WTC11 (cell line): ENCODE measurements around the gene MSX1. TPM values are rescaled to one million over a fixed set of nuclear protein-coding genes. Genes with fewer than 3 reads are reported as not detected.

Experiments used
- ATAC-seq: fragments of 200-7000 bp; cut with Tn5 transposase; 2 replicates; pipeline ENCODE4 v1.10.0; 2021; ENCODE audit warnings: mild to moderate bottlenecking, moderate library complexity
- CTCF ChIA-PET: fragments of 300-600 bp; sonication (Branson Sonifier 250); formaldehyde crosslinking; loops from one replicate; lab custom pipeline; 2021; ENCODE audit warnings: antibody characterized with exemption; lab: Charles Lee
- POLR2A ChIA-PET: fragments of 350-600 bp; sonication (Branson Sonifier 250); formaldehyde crosslinking; loops from one replicate; lab custom pipeline; 2021; ENCODE audit warnings: antibody characterized with exemption; lab: Charles Lee
- DNase-seq: peaks from one replicate; pipeline ENCODE4 v3.0.0; 2021; ENCODE audit warnings: low spot score
- H3K27ac Mint-ChIP-seq: 2 replicates; pipeline ENCODE4 v1.8.0; 2021; ENCODE audit warnings: mixed read lengths
- H3K27me3 Mint-ChIP-seq: 2 replicates; pipeline ENCODE4 v1.8.0; 2021; ENCODE audit warnings: low read depth, mild to moderate bottlenecking, moderate library complexity, mixed read lengths
- H3K36me3 Mint-ChIP-seq: 2 replicates; pipeline ENCODE4 v1.8.0; 2021; ENCODE audit warnings: mixed read lengths
- H3K4me1 Mint-ChIP-seq: 2 replicates; pipeline ENCODE4 v1.8.0; 2022; ENCODE audit warnings: mixed read lengths
- H3K4me3 Mint-ChIP-seq: 2 replicates; pipeline ENCODE4 v1.8.0; 2021; ENCODE audit warnings: mild to moderate bottlenecking, moderate library complexity, mixed read lengths
- H3K9me3 Mint-ChIP-seq: 2 replicates; pipeline ENCODE4 v1.8.0; 2021; ENCODE audit warnings: mixed read lengths
- CREM ChIP-seq: sonication (generic); formaldehyde crosslinking; IDR thresholded peaks from 2 replicates; pipeline ENCODE4 v1.8.1; 2022; ENCODE audit warnings: mild to moderate bottlenecking, missing genetic modification reagents, moderate library complexity
- ERG ChIP-seq: fragments of 250-450 bp; sonication (Bioruptor Pico); IDR thresholded peaks from 2 replicates; pipeline ENCODE4 v1.8.0; 2021; ENCODE audit warnings: mild to moderate bottlenecking
- FOXK1 ChIP-seq: sonication (generic); formaldehyde crosslinking; IDR thresholded peaks from 2 replicates; pipeline ENCODE4 v1.8.0; 2022; ENCODE audit warnings: mild to moderate bottlenecking, moderate library complexity, missing genetic modification reagents
- GABPB1 ChIP-seq: sonication (generic); formaldehyde crosslinking; IDR thresholded peaks from 2 replicates; pipeline ENCODE4 v1.8.1; 2023; ENCODE audit warnings: mild to moderate bottlenecking, missing genetic modification reagents
- GRHL2 ChIP-seq: fragments of 250-450 bp; sonication (Bioruptor Pico); IDR thresholded peaks from 2 replicates; pipeline ENCODE4 v1.8.0; 2022; ENCODE audit warnings: mild to moderate bottlenecking, moderate library complexity; ENCODE audit not compliant: insufficient replicate concordance, severe bottlenecking
- HMGXB4 ChIP-seq: sonication (generic); formaldehyde crosslinking; IDR thresholded peaks from 2 replicates; pipeline ENCODE4 v1.8.1; 2023; ENCODE audit warnings: mild to moderate bottlenecking, moderate library complexity, missing genetic modification reagents
- KAT7 ChIP-seq: sonication (generic); formaldehyde crosslinking; IDR thresholded peaks from 2 replicates; pipeline ENCODE4 v1.8.1; 2023; ENCODE audit warnings: missing genetic modification reagents, mild to moderate bottlenecking, borderline replicate concordance
- NFE2L1 ChIP-seq: sonication (generic); formaldehyde crosslinking; IDR thresholded peaks from 2 replicates; pipeline ENCODE4 v1.8.1; 2023; ENCODE audit warnings: missing genetic modification reagents
- NR1H2 ChIP-seq: sonication (generic); formaldehyde crosslinking; IDR thresholded peaks from 2 replicates; pipeline ENCODE4 v1.9.0; 2021; ENCODE audit warnings: mild to moderate bottlenecking, moderate library complexity, missing genetic modification reagents
- RORB ChIP-seq: fragments of 250-450 bp; sonication (Bioruptor Pico); IDR thresholded peaks from 2 replicates; pipeline ENCODE4 v1.9.0; 2021; ENCODE audit warnings: mild to moderate bottlenecking
- SOX15 ChIP-seq: fragments of 250-450 bp; sonication (Bioruptor Pico); IDR thresholded peaks from 2 replicates; pipeline ENCODE4 v1.9.0; 2021; ENCODE audit warnings: mild to moderate bottlenecking
- USF2 ChIP-seq: sonication (generic); formaldehyde crosslinking; IDR thresholded peaks from 2 replicates; pipeline ENCODE4 v1.8.1; 2023; ENCODE audit warnings: mild to moderate bottlenecking, missing genetic modification reagents, moderate library complexity
- ZMAT4 ChIP-seq: fragments of 250-450 bp; sonication (Bioruptor Pico); IDR thresholded peaks from 2 replicates; pipeline ENCODE4 v1.9.0; 2021; ENCODE audit warnings: mild to moderate bottlenecking
- ZNF263 ChIP-seq: sonication (generic); formaldehyde crosslinking; IDR thresholded peaks from 2 replicates; pipeline ENCODE4 v1.8.1; 2022; ENCODE audit warnings: low read depth, mild to moderate bottlenecking, moderate library complexity, missing genetic modification reagents
- ZNF281 ChIP-seq: sonication (generic); formaldehyde crosslinking; IDR thresholded peaks from 2 replicates; pipeline ENCODE4 v1.8.0; 2023; ENCODE audit warnings: mild to moderate bottlenecking, missing genetic modification reagents
- ZNF423 ChIP-seq: fragments of 250-450 bp; sonication (Bioruptor Pico); IDR thresholded peaks from 2 replicates; pipeline ENCODE4 v2.1.2; 2022; ENCODE audit warnings: mild to moderate bottlenecking, moderate library complexity
- ZNF532 ChIP-seq: fragments of 250-450 bp; sonication (Bioruptor Pico); IDR thresholded peaks from 2 replicates; pipeline ENCODE4 v1.9.0; 2021; ENCODE audit warnings: mild to moderate bottlenecking, borderline replicate concordance
- total RNA-seq: library from RNA; stranded (reverse); gene quantifications from 3 replicates; pipeline ENCODE4 v1.2.3, GENCODE V29; 2021

MSX1 gene
- total RNA-seq, 1 experiment from 2014 or later = 0.28 TPM

- CTCF ChIA-PET = interaction anchor here (0.6 to 2.1 kb wide), 17 partner anchors 10 to 437 kb away, joined by 3 to 12 read pairs (median 4); no protein-coding TSS in a partner anchor
Observed at GRCh38 chr4:4868040-4868757, 8.7 kb downstream of the MSX1 start.

GRCh38 chr4:4868758-4869723, 9.6 kb downstream of the MSX1 start:
- ChIA-PET CTCF (interaction anchor here (0.6 to 1.1 kb wide), 2 partner anchors 8 to 191 kb away, joined by 3 to 6 read pairs; partner anchors contain the start of gene MSX1), POLR2A (no interaction called here)
- DNase-seq = no peak
- Mint-ChIP-seq H3K27ac (no peak overlapping the region), H3K4me3 (0 out of 2 replicates have a peak overlapping the region, but pooled peaks have one; percentile 29), H3K4me1 (peaks cover 55% of the 10 kb centered on the region), H3K36me3 (peaks cover 5% of the 10 kb centered on the region), H3K27me3 (no peaks in the 10 kb centered on the region; the same call in 1 of the 2 replicates), H3K9me3 (no peaks in the 10 kb centered on the region)
- no peak for ATAC-seq
- no peak for TF ChIP-seq KAT7 (CRISPR knock-in tag)
- TF ChIP-seq ZNF281 (CRISPR knock-in tag) = no peak
- TF ChIP-seq ERG (CRISPR knock-in tag) = no peak
- TF ChIP-seq GRHL2 (CRISPR knock-in tag) = no peak
- TF ChIP-seq GABPB1 (CRISPR knock-in tag) = no peak
- TF ChIP-seq ZNF423 (CRISPR knock-in tag) = no peak
- no peak for TF ChIP-seq ZNF532 (CRISPR knock-in tag)
- TF ChIP-seq NFE2L1 (CRISPR knock-in tag) = no peak
- no peak for TF ChIP-seq RORB (CRISPR knock-in tag)
- no peak for TF ChIP-seq NR1H2 (CRISPR knock-in tag)
- TF ChIP-seq HMGXB4 (CRISPR knock-in tag) = no peak

More at GRCh38 chr4:4868040-4868757, 8.7 kb downstream of the MSX1 start:
- Mint-ChIP-seq H3K27ac (no peak overlapping the region), H3K4me1 (peaks cover 55% of the 10 kb centered on the region), H3K27me3 (no peaks in the 10 kb centered on the region; the same call in 1 of the 2 replicates), H3K4me3 (0 out of 2 replicates have a peak overlapping the region, but pooled peaks have one; percentile 29), H3K36me3 (peaks cover 5% of the 10 kb centered on the region), H3K9me3 (no peaks in the 10 kb centered on the region)
- POLR2A ChIA-PET = interaction anchor here (0.6 to 1.0 kb wide), 2 partner anchors 75 to 99 kb away, joined by 3 to 4 read pairs; no protein-coding TSS in a partner anchor
- TF ChIP-seq ZNF263 (CRISPR knock-in tag) = no peak
- no peak for TF ChIP-seq ZMAT4 (CRISPR knock-in tag)
- TF ChIP-seq USF2 (CRISPR knock-in tag) = no peak
- TF ChIP-seq FOXK1 (CRISPR knock-in tag) = no peak
- no peak for TF ChIP-seq NFE2L1 (CRISPR knock-in tag)
- no peak for TF ChIP-seq CREM
- TF ChIP-seq SOX15 (CRISPR knock-in tag) = no peak
- DNase-seq (no peak), ATAC-seq (no peak)
